ENCODE results near the gene ADORA1. TPM values are rescaled to one million over a fixed set of nuclear protein-coding genes. Genes with fewer than 3 reads are reported as not detected.

The ADORA1 gene
- total RNA-seq, 1 experiment from 2014 or later = 5.7 TPM

- no peak for DNase-seq
- no peak overlapping the region for H3K4me3 ChIP-seq (ENCODE audit: insufficient read depth, low read depth, low read length)
Observed at GRCh38 chr1:203162403-203162802, 34.9 kb downstream of the ADORA1 start.

GRCh38 chr1:203163891-203164635 is 36.5 kb downstream of the ADORA1 start:
- Histone ChIP-seq H3K36me3 (replicated peaks; ENCODE audit: control insufficient read depth, insufficient read depth, low read length) (no peaks in the 10 kb centered on the region), H3K4me3 (ENCODE audit: insufficient read depth, low read depth, low read length) (no peak overlapping the region), H3K27me3 (ENCODE audit: control insufficient read depth, insufficient read depth, low read length) (no peaks in the 10 kb centered on the region)
- no peak for DNase-seq

More at GRCh38 chr1:203162403-203162802, 34.9 kb downstream of the ADORA1 start:
- no peaks in the 10 kb centered on the region for H3K27me3 ChIP-seq (ENCODE audit: control insufficient read depth, insufficient read depth, low read length)
- no peaks in the 10 kb centered on the region for H3K36me3 ChIP-seq (replicated peaks; ENCODE audit: control insufficient read depth, insufficient read depth, low read length)

GRCh38 chr1:203165101-203165799 is 37.7 kb downstream of the ADORA1 start:
- no peak for DNase-seq
- Histone ChIP-seq H3K36me3 (replicated peaks; ENCODE audit: control insufficient read depth, insufficient read depth, low read length) (no peaks in the 10 kb centered on the region), H3K4me3 (ENCODE audit: insufficient read depth, low read depth, low read length) (no peak overlapping the region), H3K27me3 (ENCODE audit: control insufficient read depth, insufficient read depth, low read length) (no peaks in the 10 kb centered on the region)

- no peaks in the 10 kb centered on the region for H3K27me3 ChIP-seq (ENCODE audit: control insufficient read depth, insufficient read depth, low read length)
- DNase-seq = no peak
- H3K4me3 ChIP-seq (ENCODE audit: insufficient read depth, low read depth, low read length) = no peak overlapping the region
- no peaks in the 10 kb centered on the region for H3K36me3 ChIP-seq (replicated peaks; ENCODE audit: control insufficient read depth, insufficient read depth, low read length)
Observed at GRCh38 chr1:203165800-203166161, 38.3 kb downstream of the ADORA1 start.

- DNase-seq = peak; percentile 81
- Histone ChIP-seq H3K27me3 (ENCODE audit: control insufficient read depth, insufficient read depth, low read length) (no peaks in the 10 kb centered on the region), H3K36me3 (replicated peaks; ENCODE audit: control insufficient read depth, insufficient read depth, low read length) (no peaks in the 10 kb centered on the region), H3K4me3 (ENCODE audit: insufficient read depth, low read depth, low read length) (no peak overlapping the region)
Observed at GRCh38 chr1:203166192-203166940, 38.8 kb downstream of the ADORA1 start.

- DNase-seq = no peak
- Histone ChIP-seq H3K4me3 (ENCODE audit: insufficient read depth, low read depth, low read length) (no peak overlapping the region), H3K27me3 (ENCODE audit: control insufficient read depth, insufficient read depth, low read length) (no peaks in the 10 kb centered on the region), H3K36me3 (replicated peaks; ENCODE audit: control insufficient read depth, insufficient read depth, low read length) (no peaks in the 10 kb centered on the region)
Observed at GRCh38 chr1:203167026-203167912, 39.7 kb downstream of the ADORA1 start.

GRCh38 chr1:203167913-203168200 is 40.3 kb downstream of the ADORA1 start:
- H3K27me3 ChIP-seq (ENCODE audit: control insufficient read depth, insufficient read depth, low read length) = no peaks in the 10 kb centered on the region

GRCh38 chr1:203168256-203168786 is 40.8 kb downstream of the ADORA1 start:
- no peak for DNase-seq
- no peaks in the 10 kb centered on the region for H3K27me3 ChIP-seq (ENCODE audit: control insufficient read depth, insufficient read depth, low read length)
- no peak overlapping the region for H3K4me3 ChIP-seq (ENCODE audit: insufficient read depth, low read depth, low read length)
- no peaks in the 10 kb centered on the region for H3K36me3 ChIP-seq (replicated peaks; ENCODE audit: control insufficient read depth, insufficient read depth, low read length)

More at GRCh38 chr1:203167913-203168200, 40.3 kb downstream of the ADORA1 start:
- H3K36me3 ChIP-seq (replicated peaks; ENCODE audit: control insufficient read depth, insufficient read depth, low read length) = no peaks in the 10 kb centered on the region
- H3K4me3 ChIP-seq (ENCODE audit: insufficient read depth, low read depth, low read length) = no peak overlapping the region
- peak; percentile 46 for DNase-seq

GRCh38 chr1:203168991-203169390 is 41.5 kb downstream of the ADORA1 start:
- H3K27me3 ChIP-seq (ENCODE audit: control insufficient read depth, insufficient read depth, low read length) = no peaks in the 10 kb centered on the region
- no peak for DNase-seq
- H3K4me3 ChIP-seq (ENCODE audit: insufficient read depth, low read depth, low read length) = no peak overlapping the region
- H3K36me3 ChIP-seq (replicated peaks; ENCODE audit: control insufficient read depth, insufficient read depth, low read length) = no peaks in the 10 kb centered on the region

GRCh38 chr1:203169770-203170520 is 42.4 kb downstream of the ADORA1 start:
- Histone ChIP-seq H3K27me3 (ENCODE audit: control insufficient read depth, insufficient read depth, low read length) (no peaks in the 10 kb centered on the region), H3K36me3 (replicated peaks; ENCODE audit: control insufficient read depth, insufficient read depth, low read length) (no peaks in the 10 kb centered on the region), H3K4me3 (ENCODE audit: insufficient read depth, low read depth, low read length) (no peak overlapping the region)
- no peak for DNase-seq

- H3K36me3 ChIP-seq (replicated peaks; ENCODE audit: control insufficient read depth, insufficient read depth, low read length) = no peaks in the 10 kb centered on the region
- no peak overlapping the region for H3K4me3 ChIP-seq (ENCODE audit: insufficient read depth, low read depth, low read length)
- no peaks in the 10 kb centered on the region for H3K27me3 ChIP-seq (ENCODE audit: control insufficient read depth, insufficient read depth, low read length)
- DNase-seq = no peak
Observed at GRCh38 chr1:203170625-203171330, 43.3 kb downstream of the ADORA1 start.

- Histone ChIP-seq H3K27me3 (ENCODE audit: control insufficient read depth, insufficient read depth, low read length) (no peaks in the 10 kb centered on the region), H3K36me3 (replicated peaks; ENCODE audit: control insufficient read depth, insufficient read depth, low read length) (no peaks in the 10 kb centered on the region), H3K4me3 (ENCODE audit: insufficient read depth, low read depth, low read length) (no peak overlapping the region)
- peak; percentile 41 for DNase-seq
Observed at GRCh38 chr1:203171341-203172183, 44.0 kb downstream of the ADORA1 start.

Measured in H7 (cell line).